ENCODE data around the gene NOP56. TPM values are rescaled to one million over a fixed set of nuclear protein-coding genes. Genes with fewer than 3 reads are reported as not detected.

The NOP56 gene
- polyA plus RNA-seq, 1 experiment, result 131 TPM

DNA sequence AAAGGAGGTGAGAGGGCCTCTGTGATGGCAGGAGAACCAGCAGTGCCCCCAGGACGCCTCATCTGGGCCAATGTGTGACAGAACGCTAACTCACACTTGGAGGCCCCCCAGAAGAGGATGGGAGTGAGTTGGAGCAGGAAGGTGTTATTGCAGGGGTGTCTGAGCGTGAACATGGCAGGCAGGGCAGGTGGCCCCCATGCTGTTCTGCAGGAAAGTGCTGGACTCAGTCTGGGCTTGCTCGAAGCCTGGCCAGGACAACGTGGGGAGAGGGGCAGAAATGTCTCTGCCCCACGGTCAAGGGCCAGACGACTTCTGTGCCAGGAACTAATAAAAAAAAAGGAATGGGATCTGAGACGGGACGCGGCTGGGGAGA lies 39.2 kb downstream of the NOP56 start:
- CTCF ChIA-PET, result interaction anchor here (0.6 to 1.2 kb wide), 3 partner anchors 62 to 931 kb away, joined by 3 to 4 read pairs (median 3); no protein-coding TSS in a partner anchor
- H3K27me3 ChIP-seq (ENCODE audit: control insufficient read depth, insufficient read depth, low read length), result peaks cover 28% of the 10 kb centered on the region

GRCh38 chr20:2692036-2692885 lies 39.8 kb downstream of the NOP56 start, which contains the start of gene EBF4:
EBF4 (plus strand) TSS chr20:2692780; CDS start chr20:2693646, 866 bp downstream.
- Histone ChIP-seq H3K4me3 (ENCODE audit: low read depth, low read length) (peak within 1 kb of the TSS; percentile 39), H3K36me3 (ENCODE audit: control insufficient read depth, insufficient read depth, low read length) (no peaks in the 10 kb centered on the region), H3K27me3 (ENCODE audit: control insufficient read depth, insufficient read depth, low read length) (peaks cover 28% of the 10 kb centered on the region)
- CTCF ChIA-PET, result interaction anchor here (0.6 to 1.7 kb wide), 4 partner anchors 61 to 931 kb away, joined by 3 to 6 read pairs (median 4); no protein-coding TSS in a partner anchor
- no peak for DNase-seq (ENCODE audit: low read depth)
- TF ChIP-seq, protein P1, sequence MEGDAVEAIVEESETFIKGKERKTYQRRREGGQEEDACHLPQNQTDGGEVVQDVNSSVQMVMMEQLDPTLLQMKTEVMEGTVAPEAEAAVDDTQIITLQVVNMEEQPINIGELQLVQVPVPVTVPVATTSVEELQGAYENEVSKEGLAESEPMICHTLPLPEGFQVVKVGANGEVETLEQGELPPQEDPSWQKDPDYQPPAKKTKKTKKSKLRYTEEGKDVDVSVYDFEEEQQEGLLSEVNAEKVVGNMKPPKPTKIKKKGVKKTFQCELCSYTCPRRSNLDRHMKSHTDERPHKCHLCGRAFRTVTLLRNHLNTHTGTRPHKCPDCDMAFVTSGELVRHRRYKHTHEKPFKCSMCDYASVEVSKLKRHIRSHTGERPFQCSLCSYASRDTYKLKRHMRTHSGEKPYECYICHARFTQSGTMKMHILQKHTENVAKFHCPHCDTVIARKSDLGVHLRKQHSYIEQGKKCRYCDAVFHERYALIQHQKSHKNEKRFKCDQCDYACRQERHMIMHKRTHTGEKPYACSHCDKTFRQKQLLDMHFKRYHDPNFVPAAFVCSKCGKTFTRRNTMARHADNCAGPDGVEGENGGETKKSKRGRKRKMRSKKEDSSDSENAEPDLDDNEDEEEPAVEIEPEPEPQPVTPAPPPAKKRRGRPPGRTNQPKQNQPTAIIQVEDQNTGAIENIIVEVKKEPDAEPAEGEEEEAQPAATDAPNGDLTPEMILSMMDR (IDR thresholded peaks at IDR 0.05; ENCODE audit: insufficient read depth, low read depth, low read length), result no peak
- POLR2A ChIA-PET, result no interaction called here

More for the DNA sequence above, 39.2 kb downstream of the NOP56 start:
- no peak for DNase-seq (ENCODE audit: low read depth)
- POLR2A ChIA-PET, result no interaction called here
- TF ChIP-seq, protein P1 (IDR thresholded peaks at IDR 0.05; ENCODE audit: insufficient read depth, low read depth, low read length), result no peak
- no peaks in the 10 kb centered on the region for H3K36me3 ChIP-seq (ENCODE audit: control insufficient read depth, insufficient read depth, low read length)
- no peak overlapping the region for H3K4me3 ChIP-seq (ENCODE audit: low read depth, low read length)

- TF ChIP-seq, protein P1 (IDR thresholded peaks at IDR 0.05; ENCODE audit: insufficient read depth, low read depth, low read length), result no peak
- H3K27me3 ChIP-seq (ENCODE audit: control insufficient read depth, insufficient read depth, low read length), result peaks cover 28% of the 10 kb centered on the region
- ChIA-PET CTCF (interaction anchor here (1.7 kb wide), 1 partner anchor 308 kb away, joined by 6 read pairs; no protein-coding TSS in a partner anchor), POLR2A (no interaction called here)
- DNase-seq (ENCODE audit: low read depth), result no peak
- H3K4me3 ChIP-seq (ENCODE audit: low read depth, low read length), result peak overlapping the region; percentile 39; the same call in 1 of the 2 replicates
- H3K36me3 ChIP-seq (ENCODE audit: control insufficient read depth, insufficient read depth, low read length), result no peaks in the 10 kb centered on the region
Observed at GRCh38 chr20:2692886-2693285, 40.5 kb downstream of the NOP56 start.

- DNase-seq (ENCODE audit: low read depth), result no peak
- CTCF ChIA-PET, result interaction anchor here (1.7 kb wide), 1 partner anchor 308 kb away, joined by 6 read pairs; no protein-coding TSS in a partner anchor
Observed at GRCh38 chr20:2693286-2694007, 41.0 kb downstream of the NOP56 start.

More at GRCh38 chr20:2693286-2694007, 41.0 kb downstream of the NOP56 start:
- Histone ChIP-seq H3K36me3 (ENCODE audit: control insufficient read depth, insufficient read depth, low read length) (no peaks in the 10 kb centered on the region), H3K27me3 (ENCODE audit: control insufficient read depth, insufficient read depth, low read length) (peaks cover 30% of the 10 kb centered on the region), H3K4me3 (ENCODE audit: low read depth, low read length) (peak overlapping the region; percentile 36)
- TF ChIP-seq, protein P1 (IDR thresholded peaks at IDR 0.05; ENCODE audit: insufficient read depth, low read depth, low read length), result no peak
- POLR2A ChIA-PET, result no interaction called here

Measured in BJ (cell line).